ENCODE measurements around the gene ASB1. TPM values are rescaled to one million over a fixed set of nuclear protein-coding genes. Genes with fewer than 3 reads are reported as not detected.

ASB1 gene
- polyA plus RNA-seq, 1 donor (not counting 4 experiments of a cell fraction or from before 2014, with no cell fraction given) = 13.0 TPM

- Histone ChIP-seq H4K20me1 (ENCODE audit: control insufficient read depth, extremely low read depth, insufficient read depth, low read length) (no peaks in the 10 kb centered on the region), H3K79me2 (ENCODE audit: control insufficient read depth, insufficient read depth, low read length) (no peaks in the 10 kb centered on the region), H2AFZ (ENCODE audit: control insufficient read depth, low read length) (no peak overlapping the region), H3K27ac (ENCODE audit: control insufficient read depth, insufficient read depth, low read length) (no peak overlapping the region), H3K27me3 (ENCODE audit: control insufficient read depth, extremely low read depth, insufficient read depth, low read length) (no peaks in the 10 kb centered on the region), H3K9me3 (ENCODE audit: control insufficient read depth, low read depth, low read length) (no peaks in the 10 kb centered on the region), H3K9ac (ENCODE audit: control insufficient read depth, extremely low read depth, insufficient read depth, low read length) (no peak overlapping the region), H3K4me2 (ENCODE audit: control insufficient read depth, extremely low read depth, insufficient read depth, low read depth, low read length) (no peak overlapping the region), H3K4me3 (ENCODE audit: control insufficient read depth in 2 of 3, extremely low read depth in 1 of 3, insufficient read depth in 2 of 3, low read depth in 1 of 3, low read length in 3 of 3) (no peak overlapping the region), H3K36me3 (ENCODE audit: control insufficient read depth in 2 of 2, extremely low read depth in 1 of 2, insufficient read depth in 2 of 2, low read length in 2 of 2) (no peaks in the 10 kb centered on the region), H3K4me1 (ENCODE audit: control insufficient read depth, extremely low read depth, insufficient read depth, low read length) (peaks cover 9% of the 10 kb centered on the region), H3K9me1 (ENCODE audit: control insufficient read depth, extremely low read depth, insufficient read depth, low read length) (no peaks in the 10 kb centered on the region)
- dilution Hi-C loops (cut with MboI; ENCODE audit: extremely low pct_ligation_motif_present, low sequenced_read_pairs) = no loop called here
- no peak for TF ChIP-seq CTCF (optimal IDR thresholded peaks at IDR 0.05 in 1 of 3, IDR thresholded peaks at IDR 0.05 in 1 of 3, conservative IDR thresholded peaks at IDR 0.05 in 1 of 3; ENCODE audit: extremely low read depth in 1 of 3, insufficient read depth in 2 of 3, low read length in 3 of 3)
- no peak for TF ChIP-seq EZH2 (IDR thresholded peaks at IDR 0.05; ENCODE audit: low read length)
- FAIRE-seq (no peak), DNase-seq (ENCODE audit: low read depth, low spot score) (no peak)
Measured at GRCh38 chr2:238420878-238421694, 5.6 kb upstream of the ASB1 start.

GRCh38 chr2:238421695-238422035 is 5.1 kb upstream of the ASB1 start:
- Histone ChIP-seq H3K36me3 (ENCODE audit: control insufficient read depth in 2 of 2, extremely low read depth in 1 of 2, insufficient read depth in 2 of 2, low read length in 2 of 2) (no peaks in the 10 kb centered on the region), H3K27ac (ENCODE audit: control insufficient read depth, insufficient read depth, low read length) (no peak overlapping the region), H4K20me1 (ENCODE audit: control insufficient read depth, extremely low read depth, insufficient read depth, low read length) (no peaks in the 10 kb centered on the region), H3K4me3 (ENCODE audit: control insufficient read depth in 2 of 3, extremely low read depth in 1 of 3, insufficient read depth in 2 of 3, low read depth in 1 of 3, low read length in 3 of 3) (no peak overlapping the region), H3K79me2 (ENCODE audit: control insufficient read depth, insufficient read depth, low read length) (no peaks in the 10 kb centered on the region), H3K9me3 (ENCODE audit: control insufficient read depth, low read depth, low read length) (no peaks in the 10 kb centered on the region), H3K9me1 (ENCODE audit: control insufficient read depth, extremely low read depth, insufficient read depth, low read length) (no peaks in the 10 kb centered on the region), H3K4me2 (ENCODE audit: control insufficient read depth, extremely low read depth, insufficient read depth, low read depth, low read length) (no peak overlapping the region), H2AFZ (ENCODE audit: control insufficient read depth, low read length) (no peak overlapping the region), H3K9ac (ENCODE audit: control insufficient read depth, extremely low read depth, insufficient read depth, low read length) (no peak overlapping the region), H3K27me3 (ENCODE audit: control insufficient read depth, extremely low read depth, insufficient read depth, low read length) (no peaks in the 10 kb centered on the region), H3K4me1 (ENCODE audit: control insufficient read depth, extremely low read depth, insufficient read depth, low read length) (peaks cover 11% of the 10 kb centered on the region)
- DNase-seq (ENCODE audit: low read depth, low spot score) = no peak
- TF ChIP-seq EZH2 (IDR thresholded peaks at IDR 0.05; ENCODE audit: low read length) (no peak), CTCF (optimal IDR thresholded peaks at IDR 0.05 in 1 of 3, IDR thresholded peaks at IDR 0.05 in 1 of 3, conservative IDR thresholded peaks at IDR 0.05 in 1 of 3; ENCODE audit: extremely low read depth in 1 of 3, insufficient read depth in 2 of 3, low read length in 3 of 3) (no peak)
- no peak for FAIRE-seq
- dilution Hi-C loops (cut with MboI; ENCODE audit: extremely low pct_ligation_motif_present, low sequenced_read_pairs) = no loop called here

All from keratinocyte (primary cell).